ENCODE data around the gene ZNF652. TPM values are rescaled to one million over a fixed set of nuclear protein-coding genes. Genes with fewer than 3 reads are reported as not detected.

ZNF652 gene
- total and polyA plus RNA-seq, 4 donors, result 6.8 to 48.9 (median 37.8) TPM

DNA sequence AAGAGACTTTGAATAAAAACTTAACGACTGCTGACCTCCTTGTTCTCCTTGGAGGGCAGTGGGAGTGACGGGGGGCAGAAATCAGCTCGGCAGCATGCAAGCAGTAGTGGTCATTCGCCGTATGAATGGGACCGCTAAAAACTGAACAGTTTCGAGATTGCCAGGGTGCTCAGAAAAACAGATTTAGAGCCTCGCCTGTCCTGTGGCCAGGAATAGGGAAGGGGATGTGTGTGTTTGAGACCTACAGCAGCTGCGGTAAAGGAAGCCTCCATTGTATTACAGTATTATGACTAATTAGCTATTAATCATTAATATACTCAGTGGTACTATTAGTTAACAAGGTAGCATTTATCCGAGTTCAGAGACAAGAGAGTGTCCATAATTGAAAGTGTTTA, 670 bp upstream of the ZNF652 start:
- DNase-seq, result no peak
- H3K4me1 ChIP-seq (ENCODE audit: control insufficient read depth in 5 of 5, insufficient read depth in 5 of 5, low read length in 5 of 5), result peaks cover 7 to 33% (median 24%) of the 10 kb centered on the region in 5 donors
- H3K27ac ChIP-seq (ENCODE audit: low read depth in 1 of 2, low read length in 1 of 2), result peak overlapping the region; percentile 34 to 94
- H3K36me3 ChIP-seq (ENCODE audit: control insufficient read depth in 4 of 4, insufficient read depth in 4 of 4, low read length in 4 of 4), result no peaks in the 10 kb centered on the region
- TF ChIP-seq, protein P1, sequence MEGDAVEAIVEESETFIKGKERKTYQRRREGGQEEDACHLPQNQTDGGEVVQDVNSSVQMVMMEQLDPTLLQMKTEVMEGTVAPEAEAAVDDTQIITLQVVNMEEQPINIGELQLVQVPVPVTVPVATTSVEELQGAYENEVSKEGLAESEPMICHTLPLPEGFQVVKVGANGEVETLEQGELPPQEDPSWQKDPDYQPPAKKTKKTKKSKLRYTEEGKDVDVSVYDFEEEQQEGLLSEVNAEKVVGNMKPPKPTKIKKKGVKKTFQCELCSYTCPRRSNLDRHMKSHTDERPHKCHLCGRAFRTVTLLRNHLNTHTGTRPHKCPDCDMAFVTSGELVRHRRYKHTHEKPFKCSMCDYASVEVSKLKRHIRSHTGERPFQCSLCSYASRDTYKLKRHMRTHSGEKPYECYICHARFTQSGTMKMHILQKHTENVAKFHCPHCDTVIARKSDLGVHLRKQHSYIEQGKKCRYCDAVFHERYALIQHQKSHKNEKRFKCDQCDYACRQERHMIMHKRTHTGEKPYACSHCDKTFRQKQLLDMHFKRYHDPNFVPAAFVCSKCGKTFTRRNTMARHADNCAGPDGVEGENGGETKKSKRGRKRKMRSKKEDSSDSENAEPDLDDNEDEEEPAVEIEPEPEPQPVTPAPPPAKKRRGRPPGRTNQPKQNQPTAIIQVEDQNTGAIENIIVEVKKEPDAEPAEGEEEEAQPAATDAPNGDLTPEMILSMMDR (IDR thresholded peaks at IDR 0.05; ENCODE audit: control extremely low read depth, extremely low read depth), result no peak
- H3K9ac ChIP-seq (ENCODE audit: insufficient read depth in 1 of 2, low read length in 2 of 2), result peak overlapping the region in 1 of 2 donors; percentile 73
- H3K4me3 ChIP-seq, result peak overlapping the region; percentile 47
- no peak for ATAC-seq (ENCODE audit: insufficient read depth, low FRiP score)
- 15% methylated on average over 10 of the region's 10 CpGs for WGBS, 2 donors
- no peaks in the 10 kb centered on the region for H3K27me3 ChIP-seq (ENCODE audit: control insufficient read depth in 3 of 3, insufficient read depth in 3 of 3, low read length in 2 of 3)
- no peaks in the 10 kb centered on the region for H3K9me3 ChIP-seq (ENCODE audit: control insufficient read depth in 4 of 4, insufficient read depth in 3 of 4, low read length in 3 of 4)

DNA sequence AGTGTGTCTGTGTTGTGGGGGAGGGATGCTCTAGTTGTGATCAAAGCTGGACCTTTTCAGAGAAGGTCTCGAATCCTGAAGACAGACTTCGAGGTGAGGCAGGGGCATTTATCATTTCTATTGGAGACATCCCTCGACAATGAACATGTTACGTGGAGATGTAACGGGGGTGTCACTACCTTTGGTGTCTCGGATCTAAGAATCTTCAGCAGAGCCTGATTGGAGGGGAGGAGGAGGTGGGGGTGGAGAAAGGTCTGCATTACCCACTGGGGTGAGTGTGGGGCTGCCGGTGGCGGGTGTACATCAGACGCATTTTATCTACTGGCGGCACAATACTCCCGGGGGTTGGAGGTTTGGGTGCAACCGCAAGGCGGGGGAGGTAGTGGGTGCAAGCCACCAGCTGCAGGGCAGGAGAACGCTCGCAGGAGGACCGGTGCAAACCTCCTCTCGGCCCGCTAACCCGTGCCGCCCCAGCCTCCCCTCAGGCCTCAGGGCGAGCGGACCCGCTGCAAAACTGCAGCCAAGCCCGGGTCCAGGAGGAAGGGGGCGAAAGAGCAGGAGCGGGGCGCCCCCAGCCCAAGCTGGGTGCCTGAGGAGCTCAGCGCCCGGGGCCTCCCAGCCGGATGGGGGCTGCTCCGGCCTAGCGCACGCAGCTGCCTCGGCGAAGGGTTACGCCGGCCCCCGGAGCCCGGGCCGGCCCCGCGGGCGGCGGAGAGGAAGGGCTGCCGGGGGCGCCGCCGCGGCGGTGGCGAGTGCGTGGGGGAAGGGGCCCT, 735 bp downstream of the ZNF652 start:
- H3K4me3 ChIP-seq, result peak overlapping the region; percentile 89
- WGBS, 2 donors, result 0 to 1% methylated on average over 37 to 52 of the region's 52 CpGs
- peak overlapping the region; percentile 65 to 72 for H3K9ac ChIP-seq (ENCODE audit: insufficient read depth in 1 of 2, low read length in 2 of 2)
- no peaks in the 10 kb centered on the region for H3K27me3 ChIP-seq (ENCODE audit: control insufficient read depth in 3 of 3, insufficient read depth in 3 of 3, low read length in 2 of 3)
- ATAC-seq (ENCODE audit: insufficient read depth, low FRiP score), result peak; percentile 41
- DNase-seq, result peak; percentile 24 to 46 (median 35)
- peak overlapping the region; percentile 94 for H3K27ac ChIP-seq (ENCODE audit: low read depth in 1 of 2, low read length in 1 of 2)
- H3K9me3 ChIP-seq (ENCODE audit: control insufficient read depth in 4 of 4, insufficient read depth in 3 of 4, low read length in 3 of 4), result no peaks in the 10 kb centered on the region
- no peaks in the 10 kb centered on the region for H3K36me3 ChIP-seq (ENCODE audit: control insufficient read depth in 4 of 4, insufficient read depth in 4 of 4, low read length in 4 of 4)
- TF ChIP-seq, protein P1 (IDR thresholded peaks at IDR 0.05; ENCODE audit: control extremely low read depth, extremely low read depth), result no peak
- H3K4me1 ChIP-seq (ENCODE audit: control insufficient read depth in 5 of 5, insufficient read depth in 5 of 5, low read length in 5 of 5), result peaks cover 7 to 35% (median 24%) of the 10 kb centered on the region in 5 donors

DNA sequence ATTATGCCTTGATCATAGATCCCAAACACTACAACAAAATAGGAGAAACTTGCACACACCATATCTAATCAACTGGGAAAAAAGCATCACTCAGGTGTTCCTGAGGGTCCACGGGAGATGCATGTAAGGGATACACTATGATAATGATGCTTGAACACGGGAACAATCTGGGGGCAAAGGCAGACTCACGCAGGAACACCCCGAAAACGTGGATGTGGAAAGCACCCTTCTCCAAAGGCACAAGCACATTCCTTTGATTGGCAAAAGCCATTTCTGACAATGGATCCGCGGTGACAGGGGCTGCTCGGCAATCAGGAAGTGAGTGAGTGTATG, 1.3 kb downstream of the ZNF652 start:
- H3K4me1 ChIP-seq (ENCODE audit: control insufficient read depth in 5 of 5, insufficient read depth in 5 of 5, low read length in 5 of 5), result peaks cover 7 to 35% (median 24%) of the 10 kb centered on the region in 5 donors
- DNase-seq (peak in 1 of 3 donors; percentile 17), ATAC-seq (ENCODE audit: insufficient read depth, low FRiP score) (no peak)
- H3K27me3 ChIP-seq (ENCODE audit: control insufficient read depth in 3 of 3, insufficient read depth in 3 of 3, low read length in 2 of 3), result no peaks in the 10 kb centered on the region
- 1 to 2% methylated on average over 8 of the region's 8 CpGs for WGBS, 2 donors
- TF ChIP-seq, protein P1 (IDR thresholded peaks at IDR 0.05; ENCODE audit: control extremely low read depth, extremely low read depth), result no peak
- H3K4me3 ChIP-seq, result peak overlapping the region; percentile 89
- no peaks in the 10 kb centered on the region for H3K36me3 ChIP-seq (ENCODE audit: control insufficient read depth in 4 of 4, insufficient read depth in 4 of 4, low read length in 4 of 4)
- H3K27ac ChIP-seq (ENCODE audit: low read depth in 1 of 2, low read length in 1 of 2), result peak overlapping the region in 1 of 2 donors; percentile 94
- H3K9ac ChIP-seq (ENCODE audit: insufficient read depth in 1 of 2, low read length in 2 of 2), result peak overlapping the region; percentile 65 to 72
- no peaks in the 10 kb centered on the region for H3K9me3 ChIP-seq (ENCODE audit: control insufficient read depth in 4 of 4, insufficient read depth in 3 of 4, low read length in 3 of 4)
